ENCODE data around the gene LAMA5. TPM values are rescaled to one million over a fixed set of nuclear protein-coding genes. Genes with fewer than 3 reads are reported as not detected.

LAMA5 gene
- total and polyA plus RNA-seq, 2 experiments from 2014 or later: 201 to 298 TPM

- Mint-ChIP-seq H3K4me1 (no peaks in the 10 kb centered on the region), H3K27ac (no peak overlapping the region)
These were observed 47.7 kb downstream of the LAMA5 start for GRCh38 chr20:62319346-62319909.

More at GRCh38 chr20:62319346-62319909, 47.7 kb downstream of the LAMA5 start:
- no peak overlapping the region for H3K4me2 ChIP-seq
- Mint-ChIP-seq H3K4me3 (no peak overlapping the region), H3K36me3 (ENCODE audit: low read depth) (peaks cover 78% of the 10 kb centered on the region), H3K27me3 (ENCODE audit: insufficient read depth, low read depth, poor library complexity) (peaks cover 38% of the 10 kb centered on the region), H3K9me3 (peaks cover 23% of the 10 kb centered on the region)
- ATAC-seq (no peak), DNase-seq (ENCODE audit: low spot score) (no peak)
- H3K36me3 ChIP-seq (ENCODE audit: insufficient read depth): peaks cover 33% of the 10 kb centered on the region
- H3K4me3 ChIP-seq: no peak overlapping the region
- no peaks in the 10 kb centered on the region for H3K4me1 ChIP-seq (ENCODE audit: insufficient read depth)
- no peaks in the 10 kb centered on the region for H3K27me3 ChIP-seq (ENCODE audit: insufficient read depth)
- H2AFZ ChIP-seq: no peak overlapping the region
- H3K79me2 ChIP-seq (replicated peaks; ENCODE audit: insufficient read depth): no peaks in the 10 kb centered on the region
- H4K20me1 ChIP-seq (replicated peaks; ENCODE audit: insufficient read depth): no peaks in the 10 kb centered on the region
- peaks cover 47% of the 10 kb centered on the region for H3F3A ChIP-seq (replicated peaks; ENCODE audit: low read depth)
- H3K9me2 ChIP-seq (ENCODE audit: insufficient read depth): no peaks in the 10 kb centered on the region
- H3K27ac ChIP-seq (ENCODE audit: low read depth): no peak overlapping the region
- no peak for TF ChIP-seq CTCF (conservative IDR thresholded peaks at IDR 0.05; ENCODE audit: low read depth in 2 of 2)
- no peak for TF ChIP-seq CREB1 (CRISPR knock-in tag; IDR thresholded peaks at IDR 0.05; ENCODE audit: low read depth)
- TF ChIP-seq EZH2 (IDR thresholded peaks at IDR 0.05; ENCODE audit: low read depth, unreplicated experiment): no peak
- TF ChIP-seq ZNF331 (CRISPR knock-in tag; IDR thresholded peaks at IDR 0.05; ENCODE audit: low read depth): no peak
- no peak for TF ChIP-seq JUNB (IDR thresholded peaks at IDR 0.05; ENCODE audit: unreplicated experiment)
- no peak for TF ChIP-seq ZNF462 (CRISPR knock-in tag; IDR thresholded peaks at IDR 0.05)
- no peak for TF ChIP-seq STAT1 (IDR thresholded peaks at IDR 0.05; ENCODE audit: unreplicated experiment)
- TF ChIP-seq NANOG (IDR thresholded peaks at IDR 0.05; ENCODE audit: borderline replicate concordance): no peak
- TF ChIP-seq REST (IDR thresholded peaks at IDR 0.05; ENCODE audit: unreplicated experiment): no peak
- TF ChIP-seq ZNF114 (CRISPR knock-in tag; IDR thresholded peaks at IDR 0.05): no peak
- TF ChIP-seq ETS1 (IDR thresholded peaks at IDR 0.05): no peak
- no peak for TF ChIP-seq POLR2AphosphoS5 (IDR thresholded peaks at IDR 0.05; ENCODE audit: low read depth)
- TF ChIP-seq EZH2phosphoT487 (IDR thresholded peaks at IDR 0.05; ENCODE audit: unreplicated experiment): no peak

Measured in GM23338 (cell line).